Activated naive CD4-positive, alpha-beta T cell treated with anti-CD3 and anti-CD28 coated beads for 36 hours (primary cell): ENCODE results near the gene GPATCH2. TPM values are rescaled to one million over a fixed set of nuclear protein-coding genes. Genes with fewer than 3 reads are reported as not detected.
"Not testable (repeated sequence)": the region's sequence is repeated elsewhere in the genome, so short reads cannot be mapped to it uniquely, and the experiment has no call there.

Source experiments
- CTCF ChIA-PET: fragments of 350-600 bp; sonication (Branson Sonifier 250); formaldehyde crosslinking; loops from one replicate; lab custom pipeline; 2021; ENCODE audit warnings: antibody characterized with exemption; lab: Charles Lee
- DNase-seq: peaks from one replicate; pipeline ENCODE4 v3.0.0-alpha.2; 2020
- H3K27ac Mint-ChIP-seq: one replicate; pipeline ENCODE4 v1.8.0; 2021; ENCODE audit warnings: mild to moderate bottlenecking, mixed read lengths
- H3K27me3 Mint-ChIP-seq: one replicate; pipeline ENCODE4 v1.8.0; 2021; ENCODE audit warnings: low read depth, mixed read lengths
- H3K36me3 Mint-ChIP-seq: one replicate; pipeline ENCODE4 v1.8.0; 2021; ENCODE audit warnings: low read depth, mixed read lengths
- H3K4me1 Mint-ChIP-seq: one replicate; pipeline ENCODE4 v1.8.0; 2021; ENCODE audit warnings: low read depth, mixed read lengths
- H3K4me3 Mint-ChIP-seq: one replicate; pipeline ENCODE4 v1.8.0; 2021; ENCODE audit warnings: mild to moderate bottlenecking, moderate library complexity, mixed read lengths
- H3K9me3 Mint-ChIP-seq: one replicate; pipeline ENCODE4 v1.8.0; 2021; ENCODE audit warnings: mixed read lengths
- intact Hi-C: fragments of 100-400 bp; cut with micrococcal nuclease; formaldehyde crosslinking; loops from one replicate; pipeline ENCODE4 v1.15.1; 2023
- total RNA-seq, 2 experiments: library from RNA; stranded (reverse); gene quantifications; one replicate each; pipeline ENCODE4 v1.2.3, GENCODE V29; 2021

Gene GPATCH2
- total RNA-seq, 2 experiments from 2014 or later, result 4.8 to 6.2 TPM

DNA sequence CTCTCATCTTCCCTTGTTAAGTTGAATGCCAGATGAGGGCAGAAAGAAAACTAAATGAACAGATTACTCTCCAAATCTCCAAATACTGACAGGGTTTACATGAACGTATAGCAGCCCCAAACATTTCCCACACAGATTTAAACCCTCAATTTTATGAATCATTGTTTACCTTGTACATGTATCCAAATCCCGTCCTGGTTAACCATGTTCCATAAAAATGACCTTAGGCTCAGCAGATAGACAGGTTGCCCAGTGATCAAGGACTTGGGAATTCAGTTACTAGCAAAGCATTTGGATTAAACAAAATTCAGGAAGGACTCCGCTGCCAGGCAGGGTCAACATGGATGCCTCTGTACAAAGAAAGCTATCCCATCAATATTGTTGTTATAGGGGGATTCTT, 213.5 kb downstream of the GPATCH2 start:
- no peaks in the 10 kb centered on the region for H3K36me3 Mint-ChIP-seq
- H3K4me1 Mint-ChIP-seq, result no peaks in the 10 kb centered on the region
- H3K27ac Mint-ChIP-seq, result no peak overlapping the region
- CTCF ChIA-PET, result no interaction called here
- no peak overlapping the region for H3K4me3 Mint-ChIP-seq
- H3K27me3 Mint-ChIP-seq, result peaks cover 18% of the 10 kb centered on the region
- intact Hi-C loops, result no loop called here
- H3K9me3 Mint-ChIP-seq, result no peaks in the 10 kb centered on the region
- DNase-seq, result no peak

DNA sequence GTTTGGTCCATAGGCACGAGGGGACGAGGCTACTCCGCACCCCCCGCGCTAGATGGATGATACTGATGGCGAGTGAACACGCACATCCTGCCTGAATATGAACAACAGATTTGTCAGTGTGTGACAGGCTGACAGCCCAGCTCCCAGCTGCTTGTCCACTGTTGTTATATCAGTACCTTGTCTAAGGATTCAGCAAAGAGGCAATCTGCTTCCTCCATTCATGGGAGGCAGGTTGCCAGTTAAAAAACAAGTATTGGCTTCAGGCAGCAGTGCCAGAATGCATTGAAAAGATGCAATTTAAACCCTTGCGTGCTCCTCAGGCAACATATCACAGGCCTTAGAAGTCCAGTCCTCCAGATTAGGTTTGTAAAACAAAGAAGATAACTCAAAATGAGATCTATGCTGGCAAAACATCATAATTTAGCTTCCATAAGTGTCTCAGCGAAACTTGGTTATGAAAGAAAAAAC, 223.3 kb downstream of the GPATCH2 start:
- CTCF ChIA-PET, result no interaction called here
- DNase-seq, result no peak
- peaks cover 7% of the 10 kb centered on the region for H3K27me3 Mint-ChIP-seq
- no peaks in the 10 kb centered on the region for H3K9me3 Mint-ChIP-seq
- no peak overlapping the region for H3K4me3 Mint-ChIP-seq
- H3K36me3 Mint-ChIP-seq, result no peaks in the 10 kb centered on the region
- H3K27ac Mint-ChIP-seq, result no peak overlapping the region
- H3K4me1 Mint-ChIP-seq, result no peaks in the 10 kb centered on the region
- intact Hi-C loops, result no loop called here

DNA sequence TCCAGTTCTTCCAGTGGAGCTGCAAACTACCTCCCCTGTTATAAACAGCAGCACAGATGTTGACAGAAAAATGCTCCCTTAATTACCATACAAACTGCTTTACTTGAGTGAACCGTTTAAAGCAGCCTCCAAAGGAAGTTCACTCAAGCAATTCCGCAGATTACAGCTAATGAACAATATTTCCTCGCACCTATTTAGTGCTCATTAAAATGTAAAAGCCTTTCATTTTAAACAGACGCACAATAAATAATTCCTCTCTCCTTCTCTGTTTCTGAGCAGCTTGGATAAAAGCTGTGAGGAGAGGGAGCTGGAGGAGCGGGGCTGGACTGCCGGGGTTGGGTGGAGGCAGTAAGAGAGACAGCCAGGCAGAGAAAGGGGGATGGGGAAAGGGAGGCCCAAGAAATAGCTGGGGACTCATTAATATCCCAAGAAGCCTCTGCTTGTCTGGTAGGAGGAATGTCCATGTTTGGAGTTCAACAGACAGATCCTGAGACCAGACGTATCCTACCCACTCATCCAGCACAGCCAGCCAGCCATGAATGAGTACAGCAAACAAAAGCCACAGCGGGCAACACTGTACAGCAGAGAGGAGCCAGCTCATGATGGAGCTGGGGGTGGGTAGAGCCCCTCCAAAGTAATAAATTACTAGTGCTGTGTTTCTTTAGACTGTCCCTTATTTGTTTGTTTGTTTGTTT, 227.7 kb downstream of the GPATCH2 start:
- Mint-ChIP-seq H3K4me3 (no peak overlapping the region), H3K27ac (no peak overlapping the region), H3K27me3 (peaks cover 7% of the 10 kb centered on the region), H3K36me3 (no peaks in the 10 kb centered on the region), H3K9me3 (no peaks in the 10 kb centered on the region), H3K4me1 (no peaks in the 10 kb centered on the region)
- CTCF ChIA-PET, result no interaction called here
- intact Hi-C loops, result no loop called here
- DNase-seq, result no peak

- Mint-ChIP-seq H3K9me3 (no peaks in the 10 kb centered on the region), H3K4me3 (no peak overlapping the region), H3K27me3 (peaks cover 7% of the 10 kb centered on the region), H3K27ac (no peak overlapping the region), H3K36me3 (no peaks in the 10 kb centered on the region), H3K4me1 (no peaks in the 10 kb centered on the region)
- CTCF ChIA-PET, result no interaction called here
- intact Hi-C loops, result no loop called here
- DNase-seq, result no peak
Measured at GRCh38 chr1:217402301-217402700, 228.6 kb downstream of the GPATCH2 start.

DNA sequence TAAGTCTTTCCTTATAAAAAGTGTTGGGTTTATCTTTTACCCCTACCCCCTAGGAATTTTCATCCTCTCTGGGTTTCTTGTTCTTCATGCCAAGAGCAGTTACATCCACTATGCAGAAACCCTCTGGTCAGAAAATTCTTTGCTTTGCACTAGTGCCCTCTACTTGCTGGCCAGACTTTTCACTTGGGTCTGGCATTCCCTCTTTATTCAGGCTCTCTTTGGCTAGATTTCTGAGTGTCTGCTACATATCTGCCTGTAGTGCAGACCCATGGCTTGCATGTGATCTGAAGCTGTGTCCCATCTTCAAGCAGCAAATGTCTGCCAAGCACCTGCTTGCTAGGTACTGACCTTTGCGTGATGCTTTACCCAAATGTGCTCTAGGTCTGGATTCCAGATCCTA, 237.0 kb downstream of the GPATCH2 start:
- H3K4me1 Mint-ChIP-seq, result no peaks in the 10 kb centered on the region
- no peak overlapping the region for H3K27ac Mint-ChIP-seq
- intact Hi-C loops, result no loop called here
- H3K27me3 Mint-ChIP-seq, result peaks cover 6% of the 10 kb centered on the region
- no peaks in the 10 kb centered on the region for H3K36me3 Mint-ChIP-seq
- DNase-seq, result no peak
- H3K9me3 Mint-ChIP-seq, result peaks cover 2% of the 10 kb centered on the region
- CTCF ChIA-PET, result no interaction called here
- H3K4me3 Mint-ChIP-seq, result no peak overlapping the region

GRCh38 chr1:217392441-217392840, 238.4 kb downstream of the GPATCH2 start:
- CTCF ChIA-PET, result interaction anchor here (0.6 kb wide), 1 partner anchor 747 kb away, joined by 4 read pairs; no protein-coding TSS in a partner anchor
- DNase-seq, result no peak
- intact Hi-C loops, result no loop called here
- H3K27me3 Mint-ChIP-seq, result peaks cover 8% of the 10 kb centered on the region
- H3K9me3 Mint-ChIP-seq, result peaks cover 2% of the 10 kb centered on the region
- H3K4me3 Mint-ChIP-seq, result no peak overlapping the region
- H3K27ac Mint-ChIP-seq, result no peak overlapping the region
- no peaks in the 10 kb centered on the region for H3K36me3 Mint-ChIP-seq
- H3K4me1 Mint-ChIP-seq, result no peaks in the 10 kb centered on the region

DNA sequence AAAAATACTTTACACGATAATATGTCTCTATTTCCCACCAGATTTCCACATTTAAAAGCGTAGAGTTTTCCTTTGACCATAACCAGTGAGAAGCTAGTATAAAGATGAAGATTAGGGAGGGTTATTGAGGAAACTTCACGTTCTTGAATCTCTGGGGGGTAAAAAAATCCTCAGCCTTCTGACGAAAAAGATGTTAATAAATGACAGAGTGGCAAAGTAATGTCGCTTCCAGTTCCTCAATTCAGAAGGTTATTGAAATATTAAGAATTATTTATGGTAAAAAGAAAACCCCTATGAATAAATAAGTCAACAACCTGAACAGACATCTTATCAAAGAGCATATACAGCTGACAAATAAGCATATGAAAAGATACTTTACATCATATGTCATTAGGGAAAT, 241.0 kb downstream of the GPATCH2 start:
- Mint-ChIP-seq H3K4me3 (no peak overlapping the region), H3K4me1 (no peaks in the 10 kb centered on the region), H3K27me3 (peaks cover 5% of the 10 kb centered on the region), H3K36me3 (peaks cover 1% of the 10 kb centered on the region), H3K9me3 (peaks cover 4% of the 10 kb centered on the region), H3K27ac (no peak overlapping the region)
- CTCF ChIA-PET, result no interaction called here
- no peak for DNase-seq
- intact Hi-C loops, result no loop called here

DNA sequence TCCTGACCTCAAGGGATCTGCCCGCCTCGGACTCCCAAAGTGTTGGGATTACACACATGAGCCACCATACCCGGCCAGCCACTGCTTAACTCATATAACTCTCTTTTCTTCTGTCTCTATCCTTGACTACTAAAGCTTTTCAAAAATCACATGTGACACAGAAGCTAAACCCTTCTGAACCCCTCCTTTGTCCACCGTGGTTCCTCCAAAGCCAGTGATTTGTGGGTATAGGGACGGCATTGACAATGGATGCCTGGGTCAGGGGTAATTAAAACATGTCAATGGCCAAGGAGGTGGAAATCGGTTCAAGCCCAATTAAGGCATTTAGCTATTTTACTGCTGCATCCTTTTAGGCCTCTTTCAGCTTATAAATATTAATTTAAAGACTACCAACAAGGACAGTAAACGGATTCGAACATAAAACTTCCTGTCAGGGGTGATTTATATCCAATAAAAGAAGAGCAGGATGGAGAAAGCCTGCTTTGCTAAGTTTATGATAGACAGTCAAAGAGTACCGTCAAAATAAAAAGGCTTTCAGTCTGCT, 242.3 kb downstream of the GPATCH2 start:
- DNase-seq, result no peak
- Mint-ChIP-seq H3K27ac (no peak overlapping the region), H3K4me3 (no peak overlapping the region), H3K4me1 (no peaks in the 10 kb centered on the region), H3K9me3 (peaks cover 7% of the 10 kb centered on the region), H3K36me3 (peaks cover 3% of the 10 kb centered on the region), H3K27me3 (peaks cover 3% of the 10 kb centered on the region)
- intact Hi-C loops, result no loop called here
- CTCF ChIA-PET, result no interaction called here

DNA sequence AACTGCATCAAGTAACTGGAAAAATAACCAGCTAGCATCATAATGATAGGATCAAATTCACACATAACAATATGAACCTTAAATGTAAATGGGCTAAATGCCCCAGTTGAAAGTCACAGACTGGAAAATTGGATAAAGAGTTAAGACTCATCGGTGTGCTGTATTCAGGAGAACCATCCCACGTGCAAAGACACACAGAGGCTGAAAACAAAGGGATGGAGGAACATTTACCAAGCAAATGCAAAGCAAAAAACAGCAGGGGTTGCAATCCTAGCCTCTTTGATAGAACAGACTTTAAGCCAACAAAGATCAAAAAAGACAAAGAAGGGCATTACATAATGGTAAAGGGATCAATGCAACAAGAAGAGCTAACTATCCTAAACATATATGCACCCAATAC, 249.1 kb downstream of the GPATCH2 start:
- H3K36me3 Mint-ChIP-seq, intact Hi-C loops, CTCF ChIA-PET, H3K4me3 Mint-ChIP-seq, H3K27me3 Mint-ChIP-seq, H3K4me1 Mint-ChIP-seq, DNase-seq, H3K27ac Mint-ChIP-seq: not testable (repeated sequence)
- H3K9me3 Mint-ChIP-seq, result peaks cover 13% of the 10 kb centered on the region

DNA sequence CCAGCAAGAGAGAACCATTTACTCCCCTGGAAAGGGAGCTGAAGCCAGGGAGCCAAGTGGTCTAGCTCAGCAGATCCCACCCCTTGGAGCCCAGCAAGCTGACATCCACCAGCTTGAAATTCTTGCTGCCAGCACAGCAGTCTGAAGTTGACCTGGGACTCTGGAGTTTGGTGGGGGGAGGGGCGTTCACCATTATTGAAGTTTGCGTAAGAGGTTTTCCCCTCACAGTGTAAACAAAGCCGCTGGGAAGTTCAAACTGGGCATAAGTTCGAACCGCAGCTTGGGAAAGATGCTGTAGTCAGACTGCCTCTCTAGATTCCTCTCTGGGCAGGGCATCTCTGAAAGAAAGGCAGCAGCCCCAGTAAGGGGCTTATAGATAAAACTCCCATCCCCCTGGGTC, 251.1 kb downstream of the GPATCH2 start:
- H3K27me3 Mint-ChIP-seq, DNase-seq, H3K36me3 Mint-ChIP-seq, H3K4me3 Mint-ChIP-seq, intact Hi-C loops, H3K4me1 Mint-ChIP-seq, H3K27ac Mint-ChIP-seq: not testable (repeated sequence)
- H3K9me3 Mint-ChIP-seq, result peaks cover 13% of the 10 kb centered on the region
- CTCF ChIA-PET, result interaction anchor here (0.8 kb wide), 1 partner anchor 11 kb away, joined by 3 read pairs; no protein-coding TSS in a partner anchor

- no peak for DNase-seq
- intact Hi-C loops, result no loop called here
- no peaks in the 10 kb centered on the region for H3K27me3 Mint-ChIP-seq
- no peak overlapping the region for H3K4me3 Mint-ChIP-seq
- CTCF ChIA-PET, result interaction anchor here (0.8 kb wide), 1 partner anchor 11 kb away, joined by 3 read pairs; no protein-coding TSS in a partner anchor
- H3K4me1 Mint-ChIP-seq, result no peaks in the 10 kb centered on the region
- H3K36me3 Mint-ChIP-seq, result no peaks in the 10 kb centered on the region
- H3K27ac Mint-ChIP-seq, result no peak overlapping the region
- peaks cover 13% of the 10 kb centered on the region for H3K9me3 Mint-ChIP-seq
Measured at GRCh38 chr1:217379336-217379735, 251.6 kb downstream of the GPATCH2 start.
